GM19397 (cell line): ENCODE data around the gene CD72.
"Not testable (repeated sequence)": the region's sequence is repeated elsewhere in the genome, so short reads cannot be mapped to it uniquely, and the experiment has no call there.

Source experiments
- ATAC-seq: cut with Tn5 transposase; IDR thresholded peaks from one replicate; pipeline ENCODE4 v1.9.1; 2021; ENCODE audit warnings: mild to moderate bottlenecking, moderate library complexity; ENCODE audit not compliant: unreplicated experiment

CD72 gene

GRCh38 chr9:35598866-35599590 lies 19.2 kb downstream of the CD72 start:
- no peak for ATAC-seq

- ATAC-seq: not testable (repeated sequence)
These were observed 21.3 kb downstream of the CD72 start for GRCh38 chr9:35596907-35597306.

- no peak for ATAC-seq
These were observed 23.7 kb downstream of the CD72 start for GRCh38 chr9:35594471-35594870.

GRCh38 chr9:35593581-35593980 lies 24.6 kb downstream of the CD72 start:
- no peak for ATAC-seq

GRCh38 chr9:35588506-35588905 lies 29.7 kb downstream of the CD72 start:
- ATAC-seq: not testable (repeated sequence)

- not testable (repeated sequence) for ATAC-seq
These were observed 33.5 kb downstream of the CD72 start for GRCh38 chr9:35584681-35585080.

- not testable (repeated sequence) for ATAC-seq
These were observed 34.7 kb downstream of the CD72 start for GRCh38 chr9:35583521-35583920.

GRCh38 chr9:35579659-35580227 lies 38.5 kb downstream of the CD72 start:
- ATAC-seq: not testable (repeated sequence)

GRCh38 chr9:35579130-35579529 lies 39.1 kb downstream of the CD72 start:
- ATAC-seq: no peak

- no peak for ATAC-seq
These were observed 40.7 kb downstream of the CD72 start for GRCh38 chr9:35577486-35577885.

GRCh38 chr9:35575478-35575877 lies 42.7 kb downstream of the CD72 start:
- no peak for ATAC-seq

GRCh38 chr9:35574578-35575122 lies 43.6 kb downstream of the CD72 start:
- no peak for ATAC-seq

GRCh38 chr9:35570709-35571504 lies 47.3 kb downstream of the CD72 start:
- no peak for ATAC-seq

GRCh38 chr9:35569206-35569605 lies 49.0 kb downstream of the CD72 start:
- ATAC-seq: peak; percentile 44

- ATAC-seq: no peak
These were observed 50.0 kb downstream of the CD72 start for GRCh38 chr9:35568196-35568595.

- ATAC-seq: no peak
These were observed 51.8 kb downstream of the CD72 start for GRCh38 chr9:35566417-35566816.

GRCh38 chr9:35564658-35565061 lies 53.6 kb downstream of the CD72 start:
- ATAC-seq: no peak

GRCh38 chr9:35563791-35564197 lies 54.4 kb downstream of the CD72 start:
- ATAC-seq: no peak

- ATAC-seq: no peak
These were observed 55.1 kb downstream of the CD72 start for GRCh38 chr9:35562895-35563780.

GRCh38 chr9:35561468-35562261 lies 56.5 kb downstream of the CD72 start:
- ATAC-seq: no peak
